Esophagus squamous epithelium (tissue), 5 donors: Measurements from ENCODE around the gene SPNS3. TPM values are rescaled to one million over a fixed set of nuclear protein-coding genes. Genes with fewer than 3 reads are reported as not detected.

Experiments
- DNase-seq: peaks from one replicate; lab custom pipeline; 2025; lab: John Stamatoyannopoulos, UW
- H3K27ac ChIP-seq, 4 donors: fragments of 200-600 bp; sonication (generic); one replicate each; pipeline ENCODE4 v1.5.1; 2016 to 2019; ENCODE audit warnings: mild to moderate bottlenecking in 1 of 4
- H3K27me3 ChIP-seq, 4 donors: fragments of 200-600 bp; sonication (generic); 1 replicate in 3 of 4; 2 replicates in 1 of 4; pipeline versions ENCODE4 v1.5.1 to v1.6.0; 2017 to 2021; ENCODE audit warnings: antibody characterized with exemption in 1 of 4
- H3K36me3 ChIP-seq, 3 donors: fragments of 200-600 bp; sonication (generic); one replicate each; pipeline ENCODE4 v1.5.1; 2016 to 2019
- H3K4me1 ChIP-seq, 3 donors: fragments of 200-600 bp; sonication (generic); one replicate each; pipeline ENCODE4 v1.5.1; 2017 to 2019
- H3K4me3 ChIP-seq, 4 donors: fragments of 200-600 bp; sonication (generic); 1 replicate in 3 of 4; 2 replicates in 1 of 4; pipeline ENCODE4 v1.5.1; 2016 to 2019; ENCODE audit warnings: mild to moderate bottlenecking in 2 of 4, moderate library complexity in 1 of 4
- H3K9me3 ChIP-seq, 3 donors: fragments of 200-600 bp; sonication (generic); one replicate each; pipeline ENCODE4 v1.5.1; 2016 to 2019
- POLR2A ChIP-seq, 4 donors: fragments of 450-650 bp; IDR thresholded peaks; one replicate each; pipeline ENCODE4 v1.6.1; 2017; ENCODE audit warnings: antibody characterized with exemption in 4 of 4, mild to moderate bottlenecking in 4 of 4, moderate library complexity in 3 of 4
- WGBS, 2 donors: methylation state at CpG; one replicate each; pipeline ENCODE4 v1.1.5; 2018; 5-methylcytosine and 5-hydroxymethylcytosine counted together
- intact Hi-C: fragments of 100-400 bp; cut with DNase I; formaldehyde crosslinking; loops from one replicate; pipeline ENCODE4 v1.15.0; 2022
- total RNA-seq, 4 donors: library from RNA; depleted of rRNA; stranded (reverse); fragments of >200 nt; gene quantifications; one replicate each; pipeline ENCODE4 v1.1.0, GENCODE V29; 2016
- TF ChIP-seq, protein P1 (sequence below), 6 experiments: fragments of 450-650 bp in 4 of 6; fragments of 200-600 bp in 2 of 6; sonication (generic) in 2 of 6; IDR thresholded peaks; one replicate each; pipeline ENCODE4 v1.5.1; 2016 to 2019; ENCODE audit warnings: antibody characterized with exemption in 6 of 6, mild to moderate bottlenecking in 4 of 6, moderate library complexity in 4 of 6
- donor health status: DM: yes; HTN: yes; CAD: no.

Gene SPNS3
- total RNA-seq, 4 donors from 2014 or later: 0.27 TPM; not detected in 3

DNA sequence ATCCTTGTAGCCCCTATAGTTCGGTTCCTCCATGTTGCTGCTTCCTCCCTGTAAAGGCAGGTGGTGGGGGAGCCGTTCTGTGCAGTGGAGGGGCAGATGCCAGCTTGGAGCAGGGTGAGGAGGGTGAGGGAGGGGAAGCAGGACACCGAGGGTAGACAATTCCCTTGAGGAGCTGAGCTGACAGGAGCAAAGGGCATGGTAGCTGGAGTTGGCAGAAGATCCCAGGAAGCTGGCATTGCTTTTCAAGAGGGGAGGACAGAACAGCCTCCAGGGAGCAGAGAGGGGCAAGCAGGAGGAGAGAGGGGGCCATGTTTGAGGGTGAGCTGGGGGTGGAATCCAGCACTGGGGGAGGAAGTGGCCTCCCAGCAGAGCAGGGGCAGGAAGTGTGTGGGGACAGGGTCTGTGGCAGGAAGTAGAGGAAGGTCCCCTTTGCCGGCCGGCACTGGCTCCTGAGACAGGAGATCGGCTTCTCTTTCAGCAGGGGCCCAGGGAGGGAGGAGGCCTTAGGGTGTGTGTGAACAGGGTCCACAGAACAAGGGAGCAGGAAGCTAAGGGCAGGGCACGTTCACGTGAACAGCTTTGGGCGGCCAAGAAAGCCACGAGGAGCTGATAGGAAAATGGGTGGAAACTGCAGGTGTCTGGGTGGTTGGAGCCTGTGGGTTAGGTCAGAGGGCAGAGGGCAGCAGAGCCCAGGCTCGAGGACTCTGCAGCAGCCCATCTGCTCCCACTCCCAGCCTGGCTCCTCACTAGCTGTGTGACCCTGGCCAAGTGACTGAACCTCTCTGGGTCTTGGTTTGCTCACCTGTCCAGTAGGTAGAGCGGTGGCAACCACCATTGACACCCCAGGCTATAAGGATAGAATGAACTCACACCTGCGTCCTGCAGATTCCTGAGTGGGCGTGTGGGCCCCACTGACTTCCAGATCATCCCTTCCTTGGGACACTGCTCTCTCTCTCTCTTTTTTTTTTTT is 47.5 kb downstream of the SPNS3 start:
- intact Hi-C loops: no loop called here
- Histone ChIP-seq H3K9me3 (no peaks in the 10 kb centered on the region), H3K4me3 (no peak overlapping the region), H3K27me3 (no peaks in the 10 kb centered on the region), H3K4me1 (peaks cover 5 to 46% (median 18%) of the 10 kb centered on the region in 3 donors), H3K36me3 (no peaks in the 10 kb centered on the region), H3K27ac (peak overlapping the region in 1 of 4 donors; percentile 51)
- TF ChIP-seq, protein P1, sequence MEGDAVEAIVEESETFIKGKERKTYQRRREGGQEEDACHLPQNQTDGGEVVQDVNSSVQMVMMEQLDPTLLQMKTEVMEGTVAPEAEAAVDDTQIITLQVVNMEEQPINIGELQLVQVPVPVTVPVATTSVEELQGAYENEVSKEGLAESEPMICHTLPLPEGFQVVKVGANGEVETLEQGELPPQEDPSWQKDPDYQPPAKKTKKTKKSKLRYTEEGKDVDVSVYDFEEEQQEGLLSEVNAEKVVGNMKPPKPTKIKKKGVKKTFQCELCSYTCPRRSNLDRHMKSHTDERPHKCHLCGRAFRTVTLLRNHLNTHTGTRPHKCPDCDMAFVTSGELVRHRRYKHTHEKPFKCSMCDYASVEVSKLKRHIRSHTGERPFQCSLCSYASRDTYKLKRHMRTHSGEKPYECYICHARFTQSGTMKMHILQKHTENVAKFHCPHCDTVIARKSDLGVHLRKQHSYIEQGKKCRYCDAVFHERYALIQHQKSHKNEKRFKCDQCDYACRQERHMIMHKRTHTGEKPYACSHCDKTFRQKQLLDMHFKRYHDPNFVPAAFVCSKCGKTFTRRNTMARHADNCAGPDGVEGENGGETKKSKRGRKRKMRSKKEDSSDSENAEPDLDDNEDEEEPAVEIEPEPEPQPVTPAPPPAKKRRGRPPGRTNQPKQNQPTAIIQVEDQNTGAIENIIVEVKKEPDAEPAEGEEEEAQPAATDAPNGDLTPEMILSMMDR (IDR thresholded peaks at IDR 0.05): no peak
- no peak for TF ChIP-seq POLR2A (IDR thresholded peaks at IDR 0.05)
- 40 to 50% methylated on average over 13 of the region's 14 CpGs for WGBS, 2 donors
- no peak for DNase-seq

DNA sequence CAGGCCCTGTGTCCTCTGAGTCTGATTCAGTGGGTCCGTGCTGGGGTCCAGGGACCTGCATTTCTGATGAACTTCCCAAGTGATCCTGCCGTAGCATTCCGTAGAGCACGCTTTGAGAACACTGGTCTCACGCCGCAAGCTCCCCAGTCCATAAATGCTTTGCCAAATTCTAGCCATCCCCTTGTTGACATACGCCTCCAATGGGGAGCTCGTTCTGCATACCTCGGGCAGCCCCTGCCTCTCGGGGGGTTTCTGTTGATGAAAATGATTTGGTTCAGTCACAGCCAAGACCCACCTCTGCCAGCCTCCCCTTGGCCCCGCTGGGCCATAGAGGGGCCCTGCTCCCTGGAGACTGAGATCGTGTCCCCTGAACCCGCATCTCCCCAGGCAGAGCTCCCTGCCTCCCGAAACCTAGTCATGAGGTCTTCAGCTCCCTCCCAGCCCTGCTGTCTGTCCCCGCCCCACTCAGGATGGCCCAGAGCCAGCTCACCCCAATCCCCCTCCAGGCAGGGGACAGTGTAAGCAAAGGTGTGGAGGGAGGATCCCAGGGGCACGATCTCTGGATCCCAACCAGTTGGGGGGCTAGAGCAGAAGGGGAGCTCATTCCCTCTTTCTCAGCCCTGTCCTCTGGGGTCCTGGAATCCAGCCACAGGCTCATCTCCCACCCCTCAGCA is 48.7 kb downstream of the SPNS3 start:
- TF ChIP-seq POLR2A (IDR thresholded peaks at IDR 0.05): no peak
- TF ChIP-seq, protein P1 (IDR thresholded peaks at IDR 0.05): no peak
- peak overlapping the region in 2 of 4 donors; percentile 34 to 58 for H3K27ac ChIP-seq
- H3K9me3 ChIP-seq: no peaks in the 10 kb centered on the region
- 84 to 85% methylated on average over 10 to 12 of the region's 16 CpGs for WGBS, 2 donors
- H3K4me3 ChIP-seq: no peak overlapping the region
- DNase-seq: no peak
- peaks cover 0 to 38% (median 10%) of the 10 kb centered on the region in 3 donors for H3K4me1 ChIP-seq
- no peaks in the 10 kb centered on the region for H3K36me3 ChIP-seq
- no peaks in the 10 kb centered on the region for H3K27me3 ChIP-seq
- intact Hi-C loops: no loop called here

DNA sequence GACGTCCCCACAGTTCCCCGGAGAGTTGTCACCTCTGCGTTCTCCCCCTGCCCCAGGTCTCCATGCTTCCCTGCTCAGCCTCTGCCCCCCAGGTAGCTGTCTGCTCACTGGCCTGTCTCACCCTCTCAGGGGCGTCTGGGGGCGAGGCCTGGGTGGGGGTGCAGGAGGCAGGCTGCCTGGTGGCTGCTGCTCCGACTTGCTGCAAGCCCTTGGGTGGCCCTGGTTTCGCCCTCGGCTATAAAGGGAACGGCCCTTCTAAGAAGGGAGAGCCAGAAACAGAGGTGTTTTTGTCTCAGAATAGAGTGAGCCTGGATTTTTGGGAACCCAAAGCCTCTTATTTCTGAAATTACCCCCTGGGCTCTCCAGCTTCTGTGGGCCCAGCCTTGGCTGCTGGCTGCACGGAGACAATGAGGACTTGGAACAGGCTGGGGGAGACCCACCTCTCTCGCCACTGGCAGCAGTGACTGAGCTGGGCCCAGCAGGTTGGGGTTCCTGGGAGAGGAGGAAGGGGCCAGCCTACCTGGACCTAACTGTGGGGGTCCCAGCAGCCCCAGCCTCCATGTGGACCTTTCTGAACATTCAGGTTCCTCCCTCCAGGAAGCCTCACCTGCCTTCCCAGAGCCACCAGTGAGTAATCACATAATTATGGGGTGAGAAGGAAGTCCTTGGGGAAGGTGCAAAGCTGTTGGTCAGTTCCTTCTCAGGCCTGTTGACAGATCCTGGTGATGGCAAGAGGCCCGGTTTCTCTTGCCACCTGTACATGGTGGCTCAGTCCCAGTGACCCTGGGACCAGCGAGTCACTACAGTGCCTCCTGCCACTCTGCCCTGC is 49.5 kb downstream of the SPNS3 start:
- intact Hi-C loops: no loop called here
- no peaks in the 10 kb centered on the region for H3K36me3 ChIP-seq
- no peak for DNase-seq
- no peaks in the 10 kb centered on the region for H3K27me3 ChIP-seq
- H3K9me3 ChIP-seq: no peaks in the 10 kb centered on the region
- WGBS, 2 donors: 42 to 86% methylated on average over 2 to 5 of the region's 13 CpGs
- H3K4me1 ChIP-seq: peaks cover 0 to 36% (median 10%) of the 10 kb centered on the region in 3 donors
- H3K27ac ChIP-seq: peak overlapping the region in 3 of 4 donors; percentile 15 to 58 (median 34)
- no peak for TF ChIP-seq POLR2A (IDR thresholded peaks at IDR 0.05)
- TF ChIP-seq, protein P1 (IDR thresholded peaks at IDR 0.05): no peak
- H3K4me3 ChIP-seq: no peak overlapping the region

DNA sequence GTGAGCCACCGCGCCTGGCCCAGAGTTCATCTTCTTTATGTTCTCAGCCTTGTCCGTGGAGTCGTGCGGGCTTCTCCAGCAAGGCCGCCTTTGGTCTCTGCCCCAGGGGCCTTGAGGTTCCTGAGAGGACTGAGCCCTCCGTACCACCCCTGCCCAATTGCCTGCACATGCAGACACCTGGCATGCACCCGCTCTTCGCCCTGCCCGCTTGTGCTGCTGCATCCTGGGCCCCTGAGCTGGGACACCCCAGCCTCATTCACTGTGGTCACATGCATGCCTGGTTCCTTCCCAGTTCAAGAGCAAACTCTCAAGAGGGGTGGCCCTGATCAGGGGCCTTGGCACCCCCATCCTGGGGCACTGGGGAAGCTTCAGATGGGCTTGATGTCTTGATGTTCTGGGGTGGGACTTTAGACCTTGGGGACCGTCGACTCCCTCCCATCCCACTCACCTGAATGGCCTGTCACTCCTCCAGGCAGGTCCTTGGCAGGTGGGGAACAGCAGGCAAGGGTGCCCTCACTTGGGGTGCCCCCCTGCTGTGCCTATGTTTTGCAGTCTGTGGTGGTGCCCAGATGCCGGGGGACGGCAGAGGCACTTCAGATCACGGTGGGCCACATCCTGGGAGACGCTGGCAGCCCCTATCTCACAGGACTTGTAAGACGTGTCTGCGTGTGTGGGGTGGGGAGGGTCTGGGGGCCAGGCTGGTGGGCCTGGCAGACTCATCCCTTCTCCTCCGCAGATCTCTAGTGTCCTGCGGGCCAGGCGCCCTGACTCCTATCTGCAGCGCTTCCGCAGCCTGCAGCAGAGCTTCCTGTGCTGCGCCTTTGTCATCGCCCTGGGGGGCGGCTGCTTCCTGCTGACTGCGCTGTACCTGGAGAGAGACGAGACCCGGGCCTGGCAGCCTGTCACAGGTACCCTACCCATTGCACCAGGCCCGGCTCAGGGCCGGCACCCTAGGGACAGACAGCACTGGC is 52.2 kb downstream of the SPNS3 start:
- intact Hi-C loops: no loop called here
- 73 to 74% methylated on average over 5 to 17 of the region's 31 CpGs for WGBS, 2 donors
- no peaks in the 10 kb centered on the region for H3K27me3 ChIP-seq
- DNase-seq: no peak
- H3K27ac ChIP-seq: peak overlapping the region in 1 of 4 donors; percentile 7
- peaks cover 0 to 32% (median 9%) of the 10 kb centered on the region in 3 donors for H3K4me1 ChIP-seq
- TF ChIP-seq, protein P1 (IDR thresholded peaks at IDR 0.05): no peak
- no peak for TF ChIP-seq POLR2A (IDR thresholded peaks at IDR 0.05)
- no peaks in the 10 kb centered on the region for H3K36me3 ChIP-seq
- no peaks in the 10 kb centered on the region for H3K9me3 ChIP-seq
- peak overlapping the region in 2 of 4 donors; percentile 23 to 36 for H3K4me3 ChIP-seq
